Measurements from ENCODE around the gene KRTAP10-4.
"Not testable (repeated sequence)": the region's sequence is repeated elsewhere in the genome, so short reads cannot be mapped to it uniquely, and the experiment has no call there.

Gene KRTAP10-4

GRCh38 chr21:44598061-44598460 is 24.5 kb downstream of the KRTAP10-4 start:
- no peak for DNase-seq (ENCODE audit: low read depth in 2 of 2, low spot score in 1 of 2)

- no peak for DNase-seq (ENCODE audit: low read depth in 2 of 2, low spot score in 1 of 2)
These were observed 25.9 kb downstream of the KRTAP10-4 start for GRCh38 chr21:44599264-44600029.

DNA sequence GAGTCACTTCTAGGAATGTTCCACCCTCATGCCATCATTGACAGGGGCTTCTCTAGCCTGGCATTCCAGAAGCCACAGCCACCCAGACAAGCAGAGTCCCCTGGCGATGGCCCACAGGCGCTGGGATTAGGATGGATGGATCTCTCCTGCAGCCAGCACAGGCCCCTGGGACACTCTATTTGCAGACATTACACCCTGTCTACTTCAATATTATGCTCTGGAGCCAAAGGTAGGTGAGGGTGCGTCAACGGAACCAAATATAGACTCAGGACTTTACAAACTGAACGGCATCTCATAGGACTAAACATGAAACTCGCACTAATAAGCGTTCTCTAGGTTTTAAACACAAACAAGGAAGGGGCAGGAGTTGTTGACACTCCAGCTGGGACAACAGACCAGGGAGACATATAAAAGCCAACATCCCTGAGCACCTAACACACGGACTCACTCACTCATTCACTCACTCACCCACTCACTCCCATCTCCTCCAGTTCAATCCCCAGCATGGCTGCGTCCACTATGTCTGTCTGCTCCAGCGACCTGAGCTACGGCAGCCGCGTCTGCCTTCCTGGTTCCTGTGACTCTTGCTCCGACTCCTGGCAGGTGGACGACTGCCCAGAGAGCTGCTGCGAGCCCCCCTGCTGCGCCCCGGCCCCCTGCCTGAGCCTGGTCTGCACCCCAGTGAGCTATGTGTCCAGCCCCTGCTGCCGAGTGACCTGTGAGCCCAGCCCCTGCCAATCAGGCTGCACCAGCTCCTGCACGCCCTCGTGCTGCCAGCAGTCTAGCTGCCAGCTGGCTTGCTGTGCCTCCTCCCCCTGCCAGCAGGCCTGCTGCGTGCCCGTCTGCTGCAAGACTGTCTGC is 26.8 kb downstream of the KRTAP10-4 start, which contains the start of gene KRTAP10-7:
Gene KRTAP10-7, plus strand, starts transcription at position 480 of the 861 bp plus-strand sequence. Its CDS starts 25 bp downstream, at position 505.
- DNase-seq (ENCODE audit: low read depth in 2 of 2, low spot score in 1 of 2): not testable (repeated sequence)

DNA sequence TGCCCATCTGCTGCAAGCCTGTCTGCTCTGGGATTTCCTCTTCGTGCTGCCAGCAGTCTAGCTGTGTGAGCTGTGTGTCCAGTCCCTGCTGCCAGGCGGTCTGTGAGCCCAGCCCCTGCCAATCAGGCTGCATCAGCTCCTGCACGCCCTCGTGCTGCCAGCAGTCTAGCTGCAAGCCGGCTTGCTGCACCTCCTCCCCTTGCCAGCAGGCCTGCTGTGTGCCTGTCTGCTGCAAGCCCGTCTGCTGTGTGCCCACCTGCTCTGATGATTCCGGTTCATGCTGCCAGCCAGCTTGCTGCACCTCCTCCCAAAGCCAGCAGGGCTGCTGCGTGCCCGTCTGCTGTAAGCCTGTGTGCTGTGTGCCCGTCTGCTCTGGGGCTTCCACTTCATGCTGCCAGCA is 27.6 kb downstream of the KRTAP10-4 start:
- DNase-seq (ENCODE audit: low read depth in 2 of 2, low spot score in 1 of 2): not testable (repeated sequence)

- DNase-seq (ENCODE audit: low read depth in 2 of 2, low spot score in 1 of 2): no peak
These were observed 28.3 kb downstream of the KRTAP10-4 start for GRCh38 chr21:44601596-44602462.

DNA sequence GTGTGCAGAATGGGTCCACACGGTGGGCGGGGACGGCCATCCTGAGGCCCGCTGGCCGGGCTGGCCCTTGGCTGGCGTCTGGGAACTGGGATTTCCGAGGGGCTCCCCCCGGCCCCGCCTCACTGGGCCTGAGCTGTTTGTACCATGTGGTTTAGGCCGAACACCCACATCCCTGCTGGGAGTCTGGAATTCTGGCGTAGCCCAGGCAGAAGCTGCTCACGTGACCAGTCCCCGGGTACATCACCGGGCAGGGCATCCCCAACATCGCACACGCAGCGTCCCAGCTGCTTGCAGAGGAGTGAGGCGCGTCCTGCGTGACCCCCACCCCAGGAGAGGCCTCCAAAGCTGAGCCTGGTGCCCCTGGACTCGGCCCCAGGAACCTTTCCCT is 28.9 kb downstream of the KRTAP10-4 start:
- no peak for DNase-seq (ENCODE audit: low read depth in 2 of 2, low spot score in 1 of 2)

- DNase-seq (ENCODE audit: low read depth in 2 of 2, low spot score in 1 of 2): no peak
These were observed 29.8 kb downstream of the KRTAP10-4 start for GRCh38 chr21:44603109-44603875.

DNA sequence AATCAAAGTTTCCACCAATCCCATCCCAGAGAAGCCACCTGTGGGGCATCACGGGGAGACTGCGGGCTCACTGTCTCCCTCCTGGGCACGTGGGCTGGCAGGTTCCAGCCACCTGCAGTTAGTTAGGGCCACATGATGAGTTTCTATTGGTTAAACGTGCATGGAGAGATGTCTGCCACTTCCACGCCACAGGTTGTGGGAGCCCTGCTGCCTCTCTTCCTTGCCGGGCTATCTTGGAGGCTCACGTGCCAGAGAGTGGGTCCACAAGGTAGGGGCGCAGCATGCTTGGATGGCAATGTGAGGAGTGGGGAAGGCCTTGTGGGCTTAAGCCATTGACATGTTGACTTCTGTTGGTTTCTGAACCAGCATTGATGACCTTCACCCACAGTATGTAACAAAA is 30.4 kb downstream of the KRTAP10-4 start:
- no peak for DNase-seq (ENCODE audit: low read depth in 2 of 2, low spot score in 1 of 2)

DNA sequence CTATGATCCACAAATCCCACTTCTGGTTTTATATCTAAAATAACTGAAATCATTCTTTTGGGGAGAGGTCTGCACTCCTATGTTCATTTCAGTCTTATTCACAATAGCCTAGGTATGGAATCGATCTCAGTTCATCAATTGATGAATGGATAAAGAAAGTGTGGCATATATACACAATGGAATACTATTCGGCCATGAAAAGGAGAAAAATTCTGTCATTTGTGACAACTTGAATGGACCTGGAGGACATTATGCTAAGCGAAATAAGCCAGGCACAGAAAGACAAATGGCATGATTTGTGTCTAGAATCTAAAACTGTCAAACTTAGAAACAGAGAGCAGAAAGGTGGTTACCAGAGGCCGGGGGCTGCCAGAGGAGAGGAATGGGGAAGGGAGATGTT is 33.0 kb downstream of the KRTAP10-4 start:
- DNase-seq (ENCODE audit: low read depth in 2 of 2, low spot score in 1 of 2): no peak

GRCh38 chr21:44609193-44609592 is 35.7 kb downstream of the KRTAP10-4 start:
- DNase-seq (ENCODE audit: low read depth in 2 of 2, low spot score in 1 of 2): no peak

- not testable (repeated sequence) for DNase-seq (ENCODE audit: low read depth in 2 of 2, low spot score in 1 of 2)
These were observed 36.8 kb downstream of the KRTAP10-4 start for GRCh38 chr21:44610157-44610843.

- DNase-seq (ENCODE audit: low read depth in 2 of 2, low spot score in 1 of 2): no peak
These were observed 38.0 kb downstream of the KRTAP10-4 start for GRCh38 chr21:44611551-44611950.

DNA sequence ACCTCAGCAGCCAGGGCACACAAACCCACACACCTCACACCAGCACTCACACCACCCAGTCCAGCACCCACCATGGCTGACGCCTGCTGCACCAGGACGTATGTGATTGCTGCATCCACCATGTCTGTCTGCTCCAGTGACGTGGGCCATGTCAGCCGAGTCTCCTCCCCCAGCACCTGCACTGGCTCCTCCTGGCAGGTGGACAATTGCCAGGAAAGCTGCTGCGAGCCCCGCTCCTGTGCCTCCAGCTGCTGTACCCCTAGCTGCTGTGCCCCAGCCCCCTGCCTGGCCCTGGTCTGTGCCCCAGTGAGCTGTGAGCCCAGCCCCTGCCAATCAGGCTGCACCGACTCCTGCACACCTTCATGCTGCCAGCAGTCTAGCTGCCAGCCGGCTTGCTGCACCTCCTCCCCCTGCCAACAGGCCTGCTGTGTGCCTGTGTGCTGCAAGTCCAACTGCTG is 38.5 kb downstream of the KRTAP10-4 start, which contains the start of gene KRTAP10-8:
Gene KRTAP10-8, plus strand, starts transcription at position 51 of the 458 bp plus-strand sequence. Its CDS starts 22 bp downstream, at position 73.
- no peak for DNase-seq (ENCODE audit: low read depth in 2 of 2, low spot score in 1 of 2)

DNA sequence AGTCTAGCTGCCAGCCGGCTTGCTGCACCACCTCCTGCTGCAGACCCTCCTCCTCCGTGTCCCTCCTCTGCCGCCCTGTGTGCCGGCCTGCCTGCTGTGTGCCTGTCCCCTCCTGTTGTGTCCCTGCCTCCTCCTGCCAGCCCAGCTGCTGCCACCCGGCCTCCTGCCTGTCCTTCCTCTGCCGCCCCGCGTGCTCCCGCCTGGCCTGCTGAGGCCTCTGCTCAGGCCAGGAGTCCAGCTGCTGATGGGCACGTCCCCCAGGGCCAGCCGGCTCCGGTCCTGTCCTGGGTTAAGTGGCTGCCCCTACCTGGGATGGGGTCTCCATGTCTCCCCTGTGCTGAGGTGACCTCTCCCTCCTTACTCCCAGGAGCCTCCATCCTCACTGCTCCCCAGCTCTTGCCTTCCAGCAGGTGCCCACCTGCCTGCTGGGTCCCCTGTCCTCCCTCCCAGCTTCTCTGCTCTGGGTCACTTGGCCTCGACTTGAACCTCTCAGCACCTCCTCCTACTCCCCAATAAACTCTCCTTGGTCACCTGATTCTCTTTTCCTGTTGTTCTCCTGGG is 39.2 kb downstream of the KRTAP10-4 start:
- DNase-seq (ENCODE audit: low read depth in 2 of 2, low spot score in 1 of 2): no peak

GRCh38 chr21:44613386-44614155 is 40.0 kb downstream of the KRTAP10-4 start:
- DNase-seq (ENCODE audit: low read depth in 2 of 2, low spot score in 1 of 2): no peak

DNA sequence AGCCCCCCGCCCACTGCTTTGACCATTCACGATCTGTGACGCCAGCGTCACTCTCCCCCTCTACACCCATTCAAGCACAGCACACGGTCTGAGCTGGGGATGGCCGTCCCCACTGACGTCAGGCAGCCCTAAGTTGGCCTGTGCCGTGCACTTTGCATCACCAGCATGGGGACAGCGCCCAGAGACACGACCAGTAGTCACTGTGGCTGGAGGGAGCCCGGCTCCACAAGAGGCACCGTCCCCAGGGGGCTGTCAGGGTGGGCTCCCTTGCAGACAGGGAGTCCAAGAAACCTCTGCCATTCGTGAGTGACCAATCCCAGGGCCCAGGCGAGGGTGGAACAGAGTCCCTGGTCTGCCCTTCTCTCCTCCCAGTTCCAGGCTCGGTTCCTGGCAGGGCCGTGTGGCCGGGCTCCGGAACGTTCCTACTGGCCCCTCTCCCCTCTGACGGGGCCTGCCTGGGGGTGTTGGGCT is 40.7 kb downstream of the KRTAP10-4 start:
- no peak for DNase-seq (ENCODE audit: low read depth in 2 of 2, low spot score in 1 of 2)

DNA sequence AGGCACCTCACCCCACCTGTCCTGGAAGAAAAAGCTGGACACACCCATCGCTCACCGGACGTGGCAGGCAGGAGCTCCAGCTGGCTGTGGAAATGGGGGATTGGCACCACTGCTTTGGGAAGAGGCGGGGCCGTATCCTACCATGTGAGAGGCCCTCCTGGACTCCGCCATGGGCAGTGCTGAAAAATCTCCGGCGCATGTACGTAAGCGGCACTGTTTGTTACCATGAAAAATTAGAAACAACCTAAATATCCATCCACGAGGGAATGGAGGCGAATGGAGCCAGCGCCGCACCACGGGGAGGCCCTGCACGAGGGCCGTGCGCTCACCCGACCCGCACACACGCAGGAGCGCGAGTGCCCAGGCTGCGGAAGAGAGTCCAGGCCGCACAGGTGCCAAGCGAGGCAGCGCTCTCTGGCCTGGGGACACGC is 41.4 kb downstream of the KRTAP10-4 start:
- DNase-seq (ENCODE audit: low read depth in 2 of 2, low spot score in 1 of 2): no peak

DNA sequence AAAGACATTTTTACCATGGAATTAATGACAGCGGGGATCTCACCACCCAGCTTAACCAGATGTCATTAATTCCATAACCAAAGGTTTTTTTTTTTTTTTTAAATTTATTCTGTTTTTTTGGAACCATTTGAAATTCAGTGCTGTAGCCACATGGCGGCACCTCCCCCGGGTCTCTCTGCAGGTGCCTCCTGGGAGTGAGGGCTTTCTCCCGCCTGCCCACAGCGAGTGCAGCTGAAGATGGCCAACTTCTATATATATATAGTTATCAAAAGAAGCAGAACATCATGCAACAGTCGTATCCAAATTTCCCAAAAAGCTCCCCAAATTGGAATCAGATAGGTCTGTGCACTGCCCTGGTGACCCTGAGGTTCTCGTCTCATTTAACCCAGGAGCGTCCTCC is 41.9 kb downstream of the KRTAP10-4 start:
- no peak for DNase-seq (ENCODE audit: low read depth in 2 of 2, low spot score in 1 of 2)

All from stimulated activated CD8-positive, alpha-beta memory T cell treated with anti-CD3 and anti-CD28 coated beads, Interleukin-4, amount 100 ng/mL, for 1 hour (primary cell).